Measurements from ENCODE around the gene ZBTB20.

The ZBTB20 gene

DNA sequence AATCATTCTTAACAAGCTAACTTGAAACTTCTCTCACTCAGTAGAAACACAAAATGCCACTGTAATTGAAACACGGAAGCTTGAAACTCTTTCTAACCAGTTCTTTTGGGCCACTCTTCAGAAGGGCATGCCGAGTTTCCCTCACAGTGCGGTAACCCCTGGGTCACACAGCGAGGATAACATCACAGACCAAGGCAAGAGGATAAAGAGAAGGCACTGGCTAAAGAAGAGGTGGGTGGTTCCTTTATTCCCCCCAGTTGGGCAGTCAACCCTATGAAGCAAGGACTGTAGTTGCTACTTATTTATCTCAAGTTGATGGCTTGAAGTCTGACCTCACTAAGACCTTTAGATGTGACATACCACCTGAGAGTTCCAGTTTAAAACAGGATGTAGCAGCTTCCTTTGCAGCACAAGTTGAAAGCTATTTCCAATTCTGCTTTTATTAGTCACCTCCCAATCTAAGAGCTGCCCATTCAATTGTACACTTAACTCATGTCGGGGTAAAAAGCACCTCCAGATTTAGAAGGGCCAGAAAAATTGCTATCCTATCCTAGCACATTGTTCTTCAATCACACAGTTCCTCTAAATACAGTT, 580.8 kb downstream of the ZBTB20 start:
- peak; percentile 30 for DNase-seq (ENCODE audit: low read depth)
- TF ChIP-seq, protein P1, sequence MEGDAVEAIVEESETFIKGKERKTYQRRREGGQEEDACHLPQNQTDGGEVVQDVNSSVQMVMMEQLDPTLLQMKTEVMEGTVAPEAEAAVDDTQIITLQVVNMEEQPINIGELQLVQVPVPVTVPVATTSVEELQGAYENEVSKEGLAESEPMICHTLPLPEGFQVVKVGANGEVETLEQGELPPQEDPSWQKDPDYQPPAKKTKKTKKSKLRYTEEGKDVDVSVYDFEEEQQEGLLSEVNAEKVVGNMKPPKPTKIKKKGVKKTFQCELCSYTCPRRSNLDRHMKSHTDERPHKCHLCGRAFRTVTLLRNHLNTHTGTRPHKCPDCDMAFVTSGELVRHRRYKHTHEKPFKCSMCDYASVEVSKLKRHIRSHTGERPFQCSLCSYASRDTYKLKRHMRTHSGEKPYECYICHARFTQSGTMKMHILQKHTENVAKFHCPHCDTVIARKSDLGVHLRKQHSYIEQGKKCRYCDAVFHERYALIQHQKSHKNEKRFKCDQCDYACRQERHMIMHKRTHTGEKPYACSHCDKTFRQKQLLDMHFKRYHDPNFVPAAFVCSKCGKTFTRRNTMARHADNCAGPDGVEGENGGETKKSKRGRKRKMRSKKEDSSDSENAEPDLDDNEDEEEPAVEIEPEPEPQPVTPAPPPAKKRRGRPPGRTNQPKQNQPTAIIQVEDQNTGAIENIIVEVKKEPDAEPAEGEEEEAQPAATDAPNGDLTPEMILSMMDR (IDR thresholded peaks at IDR 0.05; ENCODE audit: low read depth, low read length, missing control alignments) = no peak
- H3K4me3 ChIP-seq (ENCODE audit: low read depth, low read length) = no peak overlapping the region

DNA sequence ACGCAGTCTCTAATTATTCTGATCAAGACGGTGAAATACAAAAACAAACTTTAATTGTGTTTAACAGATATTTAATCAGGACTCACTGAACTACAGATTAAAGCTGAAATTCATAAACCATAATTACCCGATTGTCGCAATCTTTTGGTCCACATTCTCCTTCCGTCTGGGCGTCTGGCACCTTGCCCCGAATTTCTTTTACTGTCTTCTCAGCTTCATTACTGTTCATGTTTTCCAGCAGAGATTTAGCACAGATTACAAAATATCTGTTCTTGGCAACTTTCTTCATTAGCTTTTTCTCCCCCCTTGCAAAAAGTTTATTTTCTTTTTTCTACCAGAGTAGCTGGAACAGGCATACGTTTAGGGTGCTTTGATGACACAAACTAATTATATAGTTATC, 581.9 kb downstream of the ZBTB20 start:
- DNase-seq (ENCODE audit: low read depth) = no peak

DNA sequence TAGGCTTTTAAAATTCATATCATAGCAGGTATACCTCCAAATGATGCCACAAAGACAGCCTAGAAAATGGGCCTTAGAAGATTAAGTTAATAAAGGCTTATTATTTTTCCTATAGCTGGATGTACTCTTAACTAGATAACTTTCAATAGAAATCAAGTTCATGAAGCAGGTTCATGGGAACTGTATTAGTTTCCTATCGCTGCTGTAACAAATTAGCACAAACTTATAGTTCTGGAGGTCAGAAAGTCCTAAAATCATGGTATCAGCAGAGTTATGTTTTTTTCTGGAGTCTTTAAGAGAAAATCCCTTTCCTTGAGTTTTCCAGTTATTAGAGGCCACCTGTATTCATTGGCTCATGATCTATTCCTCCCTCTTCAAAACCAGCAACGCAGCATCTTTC, 583.4 kb downstream of the ZBTB20 start:
- TF ChIP-seq, protein P1 (IDR thresholded peaks at IDR 0.05; ENCODE audit: low read depth, low read length, missing control alignments) = no peak
- no peak for DNase-seq (ENCODE audit: low read depth)

More for the DNA sequence above, 581.9 kb downstream of the ZBTB20 start:
- no peak overlapping the region for H3K4me3 ChIP-seq (ENCODE audit: low read depth, low read length)
- TF ChIP-seq, protein P1 (IDR thresholded peaks at IDR 0.05; ENCODE audit: low read depth, low read length, missing control alignments) = no peak

DNA sequence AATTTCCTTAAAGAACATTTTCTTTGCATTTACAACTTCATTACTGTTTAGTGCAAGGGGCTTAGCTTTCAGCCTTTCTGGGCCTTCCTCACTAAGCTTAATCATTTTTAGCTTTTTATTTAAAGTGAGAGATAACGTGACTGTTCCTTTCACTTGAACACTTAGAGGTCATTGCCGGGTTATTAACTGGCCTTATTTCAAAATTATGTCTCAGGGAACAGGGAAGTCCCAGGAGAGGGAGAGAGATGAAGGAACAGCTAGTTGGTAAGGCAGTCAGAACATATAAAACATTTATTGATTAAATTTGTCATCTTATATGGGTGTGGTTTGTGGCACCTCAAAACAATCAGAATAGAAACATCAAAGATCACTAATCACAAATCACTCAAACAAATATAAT, 584.5 kb downstream of the ZBTB20 start:
- H3K4me3 ChIP-seq (ENCODE audit: low read depth, low read length) = no peak overlapping the region
- TF ChIP-seq, protein P1 (IDR thresholded peaks at IDR 0.05; ENCODE audit: low read depth, low read length, missing control alignments) = no peak
- no peak for DNase-seq (ENCODE audit: low read depth)

More for the DNA sequence above, 583.4 kb downstream of the ZBTB20 start:
- H3K4me3 ChIP-seq (ENCODE audit: low read depth, low read length) = no peak overlapping the region

DNA sequence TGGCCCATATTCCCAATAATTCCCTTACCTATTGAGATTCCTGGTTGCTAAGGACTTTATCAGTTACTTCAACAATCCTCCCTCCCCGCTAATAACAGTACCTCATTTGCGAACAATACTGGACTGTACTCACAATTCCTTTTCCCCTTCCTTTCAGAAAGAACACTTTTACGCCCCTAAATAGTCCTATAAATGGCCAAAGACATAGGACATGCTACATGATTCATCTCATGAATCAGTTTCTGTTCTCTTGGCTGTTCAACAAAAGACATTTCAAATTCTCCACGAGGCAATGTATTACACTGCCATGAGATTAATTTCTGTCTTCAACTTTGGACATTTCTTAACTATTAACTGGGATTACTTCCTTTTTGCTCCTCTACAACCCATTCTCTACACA, 588.8 kb downstream of the ZBTB20 start:
- DNase-seq (ENCODE audit: low read depth) = no peak
- H3K4me3 ChIP-seq (ENCODE audit: low read depth, low read length) = no peak overlapping the region
- TF ChIP-seq, protein P1 (IDR thresholded peaks at IDR 0.05; ENCODE audit: low read depth, low read length, missing control alignments) = no peak

DNA sequence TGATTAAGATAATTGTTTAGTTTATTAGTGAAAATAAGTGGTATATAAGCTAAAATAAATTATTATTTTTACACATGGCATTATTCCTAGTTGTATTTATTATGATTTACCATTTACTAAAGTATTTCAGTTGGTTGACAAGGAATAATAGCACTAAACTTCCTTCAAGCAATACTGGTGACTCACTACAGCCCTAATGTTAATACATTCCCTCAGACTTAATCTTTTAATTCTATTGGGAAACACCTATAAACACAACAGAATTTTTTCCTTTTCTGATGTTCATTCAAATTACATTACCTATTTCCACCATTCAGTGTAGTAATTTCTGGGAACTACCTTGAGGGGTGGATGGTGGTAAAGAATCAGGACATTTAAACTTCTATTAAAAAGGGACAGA, 589.3 kb downstream of the ZBTB20 start:
- TF ChIP-seq, protein P1 (IDR thresholded peaks at IDR 0.05; ENCODE audit: low read depth, low read length, missing control alignments) = no peak
- DNase-seq (ENCODE audit: low read depth) = no peak
- no peak overlapping the region for H3K4me3 ChIP-seq (ENCODE audit: low read depth, low read length)

DNA sequence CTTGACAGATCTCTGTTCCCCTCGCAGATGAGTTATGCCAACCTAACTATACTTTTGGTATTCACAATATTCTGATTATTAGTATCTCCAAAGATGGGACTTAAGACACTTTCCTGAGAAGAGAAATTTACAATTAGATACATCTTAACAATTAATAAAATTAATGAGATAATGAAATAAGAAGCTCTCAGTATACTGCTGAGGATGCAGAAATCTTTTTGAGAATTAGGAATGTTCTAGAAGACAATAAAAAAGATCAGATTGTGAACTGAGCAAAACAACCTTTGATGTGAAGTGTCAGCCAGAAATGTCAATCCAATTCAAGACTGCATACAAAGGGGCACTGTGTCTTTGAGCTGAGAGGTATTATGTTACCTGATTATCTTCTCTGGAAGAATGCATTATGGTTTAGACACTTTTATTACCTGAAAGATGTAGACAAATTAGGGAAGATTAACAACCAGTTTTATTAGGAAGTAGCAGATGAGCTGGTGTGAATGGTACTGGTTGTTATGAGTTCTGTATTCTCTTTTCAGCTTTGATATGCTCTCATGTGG, 590.4 kb downstream of the ZBTB20 start:
- DNase-seq (ENCODE audit: low read depth) = no peak
- H3K4me3 ChIP-seq (ENCODE audit: low read depth, low read length) = no peak overlapping the region
- TF ChIP-seq, protein P1 (IDR thresholded peaks at IDR 0.05; ENCODE audit: low read depth, low read length, missing control alignments) = no peak

All from GM12864 (cell line).